G401 (cell line): ENCODE data around the gene CCDC88C. TPM values are rescaled to one million over a fixed set of nuclear protein-coding genes. Genes with fewer than 3 reads are reported as not detected.
A peak's percentile ranks its signal among the peaks of the same experiment; 100 is the strongest.
"Not testable (repeated sequence)": the region's sequence is repeated elsewhere in the genome, so short reads cannot be mapped to it uniquely, and the experiment has no call there.

Experiments
- DNase-seq: peaks from one replicate; pipeline ENCODE4 v3.0.0-alpha.2; 2015; ENCODE audit warnings: low spot score
- in situ Hi-C: cut with HindIII; loops from 2 replicates; pipeline ENCODE4 v1.10.0; 2016; ENCODE audit warnings: low sequenced_read_pairs, mixed read lengths
- total RNA-seq: library from RNA; depleted of rRNA; stranded (reverse); fragments of >200 nt; shearing (Covaris generic); gene quantifications from 2 replicates; pipeline ENCODE4 v1.2.3, GENCODE V29; 2014

The CCDC88C gene
- total RNA-seq, 1 experiment from 2014 or later = 16.9 TPM

GRCh38 chr14:91419451-91419850 is 1.8 kb upstream of the CCDC88C start:
- DNase-seq = no peak
- in situ Hi-C loops = no loop called here

GRCh38 chr14:91419044-91419397 is 1.4 kb upstream of the CCDC88C start:
- in situ Hi-C loops = no loop called here
- no peak for DNase-seq

GRCh38 chr14:91418387-91419043 is 895 bp upstream of the CCDC88C start:
- in situ Hi-C loops = no loop called here
- peak; percentile 61 for DNase-seq

- in situ Hi-C loops = no loop called here
- DNase-seq = no peak
Measured at GRCh38 chr14:91417983-91418386, 365 bp upstream of the CCDC88C start.

GRCh38 chr14:91416744-91417119 is 888 bp downstream of the CCDC88C start:
- in situ Hi-C loops = no loop called here
- DNase-seq = no peak

GRCh38 chr14:91415794-91416743 is 1.6 kb downstream of the CCDC88C start:
- DNase-seq = peak; percentile 52
- in situ Hi-C loops = no loop called here

GRCh38 chr14:91414475-91414833 is 3.2 kb downstream of the CCDC88C start:
- in situ Hi-C loops = no loop called here
- no peak for DNase-seq

GRCh38 chr14:91413547-91414474 is 3.8 kb downstream of the CCDC88C start:
- DNase-seq = no peak
- in situ Hi-C loops = no loop called here

- DNase-seq = no peak
- in situ Hi-C loops = no loop called here
Measured at GRCh38 chr14:91412939-91413338, 4.7 kb downstream of the CCDC88C start.

GRCh38 chr14:91410771-91411536 is 6.7 kb downstream of the CCDC88C start:
- in situ Hi-C loops = no loop called here
- DNase-seq = no peak

- in situ Hi-C loops = no loop called here
- no peak for DNase-seq
Measured at GRCh38 chr14:91409928-91410718, 7.5 kb downstream of the CCDC88C start.

- DNase-seq, in situ Hi-C loops: not testable (repeated sequence)
Measured at GRCh38 chr14:91409240-91409639, 8.4 kb downstream of the CCDC88C start.

- in situ Hi-C loops = no loop called here
- DNase-seq = no peak
Measured at GRCh38 chr14:91406982-91407381, 10.6 kb downstream of the CCDC88C start.

GRCh38 chr14:91406451-91406850 is 11.2 kb downstream of the CCDC88C start:
- in situ Hi-C loops = no loop called here

GRCh38 chr14:91405724-91406435 is 11.7 kb downstream of the CCDC88C start:
- no peak for DNase-seq
- in situ Hi-C loops = no loop called here

More at GRCh38 chr14:91406451-91406850, 11.2 kb downstream of the CCDC88C start:
- DNase-seq = no peak

- DNase-seq = peak; percentile 42
- in situ Hi-C loops = no loop called here
Measured at GRCh38 chr14:91405241-91405721, 12.3 kb downstream of the CCDC88C start.
